SK-N-SH treated with all-trans-retinoic acid at 6 μM for 48 hours (cell line): Measurements from ENCODE around the gene PROM2.

Experiments used
- ATAC-seq: fragments of 200-7000 bp; cut with Tn5 transposase; 3 replicates; pipeline ENCODE4 v1.9.1; 2020; ENCODE audit warnings: mild to moderate bottlenecking, moderate library complexity
- BACH2 ChIP-seq: fragments of 250-450 bp; sonication (Bioruptor Pico); IDR thresholded peaks from 2 replicates; pipeline ENCODE4 v1.9.0; 2021; ENCODE audit warnings: mild to moderate bottlenecking, borderline replicate concordance
- CREB5 ChIP-seq: fragments of 250-450 bp; sonication (Bioruptor Pico); IDR thresholded peaks from 2 replicates; pipeline ENCODE4 v1.5.1; 2020; ENCODE audit warnings: low read depth, mild to moderate bottlenecking, moderate library complexity
- CSDC2 ChIP-seq: fragments of 250-450 bp; sonication (Bioruptor Pico); IDR thresholded peaks from 2 replicates; pipeline ENCODE4 v1.5.0; 2020; ENCODE audit warnings: mild to moderate bottlenecking, moderate library complexity
- ESRRG ChIP-seq: fragments of 250-450 bp; sonication (Bioruptor Pico); IDR thresholded peaks from 2 replicates; pipeline ENCODE4 v1.6.1; 2021; ENCODE audit warnings: mild to moderate bottlenecking
- GLIS3 ChIP-seq: fragments of 250-450 bp; sonication (Bioruptor Pico); IDR thresholded peaks from 2 replicates; pipeline ENCODE4 v1.5.0; 2020; ENCODE audit warnings: mild to moderate bottlenecking, moderate library complexity
- ISL1 ChIP-seq: fragments of 250-450 bp; sonication (Bioruptor Pico); IDR thresholded peaks from 2 replicates; pipeline ENCODE4 v2.1.2; 2022; ENCODE audit warnings: mild to moderate bottlenecking, moderate library complexity
- OSR1 ChIP-seq: fragments of 250-450 bp; sonication (Bioruptor Pico); IDR thresholded peaks from 2 replicates; pipeline ENCODE4 v1.8.0; 2022; ENCODE audit warnings: moderate library complexity, mild to moderate bottlenecking, inconsistent platforms
- PPARA ChIP-seq: fragments of 250-450 bp; sonication (Bioruptor Pico); IDR thresholded peaks from 2 replicates; pipeline ENCODE4 v1.5.0; 2020; ENCODE audit warnings: mild to moderate bottlenecking, borderline replicate concordance
- RARB ChIP-seq: fragments of 250-450 bp; sonication (Bioruptor Pico); IDR thresholded peaks from 2 replicates; pipeline ENCODE4 v1.8.0; 2021; ENCODE audit warnings: mild to moderate bottlenecking, moderate library complexity
- SNAI2 ChIP-seq: fragments of 250-450 bp; sonication (Bioruptor Pico); IDR thresholded peaks from 2 replicates; pipeline ENCODE4 v1.5.0; 2020; ENCODE audit warnings: mild to moderate bottlenecking, moderate library complexity
- TCF4 ChIP-seq: fragments of 250-450 bp; sonication (Bioruptor Pico); IDR thresholded peaks from 2 replicates; pipeline ENCODE4 v1.8.0; 2021; ENCODE audit warnings: mild to moderate bottlenecking, moderate library complexity, borderline replicate concordance
- TOX ChIP-seq: fragments of 250-450 bp; sonication (Bioruptor Pico); IDR thresholded peaks from 2 replicates; pipeline ENCODE4 v1.8.0; 2021; ENCODE audit warnings: mild to moderate bottlenecking, moderate library complexity, borderline replicate concordance
- ZC3H10 ChIP-seq: fragments of 250-450 bp; sonication (Bioruptor Pico); IDR thresholded peaks from 2 replicates; pipeline ENCODE4 v1.5.1; 2021; ENCODE audit warnings: mild to moderate bottlenecking, moderate library complexity
- ZFP3 ChIP-seq: fragments of 250-450 bp; sonication (Bioruptor Pico); IDR thresholded peaks from 2 replicates; pipeline ENCODE4 v1.5.0; 2020; ENCODE audit warnings: mild to moderate bottlenecking, moderate library complexity
- ZFP30 ChIP-seq: fragments of 450-650 bp; formaldehyde crosslinking; IDR thresholded peaks from 2 replicates; pipeline ENCODE4 v1.5.0; 2022; ENCODE audit warnings: mild to moderate bottlenecking, moderate library complexity
- ZNF565 ChIP-seq: fragments of 450-650 bp; formaldehyde crosslinking; conservative IDR thresholded peaks from 2 replicates; pipeline ENCODE4 v1.5.0; 2020; ENCODE audit warnings: low read depth, mild to moderate bottlenecking, moderate library complexity
- ZNF70 ChIP-seq: fragments of 450-650 bp; formaldehyde crosslinking; IDR thresholded peaks from 2 replicates; pipeline ENCODE4 v1.5.0; 2020; ENCODE audit warnings: mild to moderate bottlenecking, moderate library complexity
- ZNF8 ChIP-seq: fragments of 450-650 bp; formaldehyde crosslinking; IDR thresholded peaks from 2 replicates; pipeline ENCODE4 v1.5.0; 2020; ENCODE audit warnings: mild to moderate bottlenecking, moderate library complexity
- TF ChIP-seq, protein P1 (sequence below): fragments of 250-450 bp; sonication (Bioruptor Pico); IDR thresholded peaks from 2 replicates; pipeline ENCODE4 v1.5.0; 2020; ENCODE audit warnings: mild to moderate bottlenecking, moderate library complexity
- TF ChIP-seq, protein P2 (sequence below): fragments of 250-450 bp; sonication (Bioruptor Pico); IDR thresholded peaks from 2 replicates; pipeline ENCODE4 v1.5.1; 2021; ENCODE audit warnings: mild to moderate bottlenecking, moderate library complexity
- TF ChIP-seq, protein P3 (sequence below): fragments of 250-450 bp; sonication (Bioruptor Pico); IDR thresholded peaks from 2 replicates; pipeline ENCODE4 v1.8.0; 2020; ENCODE audit warnings: mild to moderate bottlenecking, moderate library complexity, borderline replicate concordance

PROM2 gene

DNA sequence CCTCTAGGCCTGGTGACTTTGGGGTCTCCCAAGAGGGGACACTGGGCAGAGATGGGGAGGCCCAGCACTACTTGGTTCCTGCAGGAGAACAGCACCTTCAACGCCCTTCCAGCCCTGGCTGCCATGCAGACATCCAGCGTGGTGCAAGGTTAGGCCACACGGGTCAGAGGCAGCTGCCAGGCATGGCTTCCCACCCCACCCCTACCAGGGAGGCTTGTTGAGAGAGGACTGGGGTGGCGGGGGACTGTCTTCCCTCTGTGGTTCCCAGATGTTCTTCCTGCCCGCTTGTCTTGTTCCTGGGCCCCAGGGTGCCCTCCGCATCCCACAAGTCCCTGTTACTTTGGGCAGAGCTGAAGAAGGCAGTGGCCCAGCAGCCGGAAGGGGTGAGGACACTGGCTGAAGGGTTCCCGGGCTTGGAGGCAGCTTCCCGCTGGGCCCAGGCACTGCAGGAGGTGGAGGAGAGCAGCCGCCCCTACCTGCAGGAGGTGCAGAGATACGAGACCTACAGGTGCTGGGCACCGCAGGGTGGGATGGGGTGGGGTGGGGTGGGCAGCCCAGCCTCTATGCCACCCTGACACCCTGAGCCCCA lies 4.5 kb downstream of the PROM2 start (continued):
- TF ChIP-seq, protein P1, sequence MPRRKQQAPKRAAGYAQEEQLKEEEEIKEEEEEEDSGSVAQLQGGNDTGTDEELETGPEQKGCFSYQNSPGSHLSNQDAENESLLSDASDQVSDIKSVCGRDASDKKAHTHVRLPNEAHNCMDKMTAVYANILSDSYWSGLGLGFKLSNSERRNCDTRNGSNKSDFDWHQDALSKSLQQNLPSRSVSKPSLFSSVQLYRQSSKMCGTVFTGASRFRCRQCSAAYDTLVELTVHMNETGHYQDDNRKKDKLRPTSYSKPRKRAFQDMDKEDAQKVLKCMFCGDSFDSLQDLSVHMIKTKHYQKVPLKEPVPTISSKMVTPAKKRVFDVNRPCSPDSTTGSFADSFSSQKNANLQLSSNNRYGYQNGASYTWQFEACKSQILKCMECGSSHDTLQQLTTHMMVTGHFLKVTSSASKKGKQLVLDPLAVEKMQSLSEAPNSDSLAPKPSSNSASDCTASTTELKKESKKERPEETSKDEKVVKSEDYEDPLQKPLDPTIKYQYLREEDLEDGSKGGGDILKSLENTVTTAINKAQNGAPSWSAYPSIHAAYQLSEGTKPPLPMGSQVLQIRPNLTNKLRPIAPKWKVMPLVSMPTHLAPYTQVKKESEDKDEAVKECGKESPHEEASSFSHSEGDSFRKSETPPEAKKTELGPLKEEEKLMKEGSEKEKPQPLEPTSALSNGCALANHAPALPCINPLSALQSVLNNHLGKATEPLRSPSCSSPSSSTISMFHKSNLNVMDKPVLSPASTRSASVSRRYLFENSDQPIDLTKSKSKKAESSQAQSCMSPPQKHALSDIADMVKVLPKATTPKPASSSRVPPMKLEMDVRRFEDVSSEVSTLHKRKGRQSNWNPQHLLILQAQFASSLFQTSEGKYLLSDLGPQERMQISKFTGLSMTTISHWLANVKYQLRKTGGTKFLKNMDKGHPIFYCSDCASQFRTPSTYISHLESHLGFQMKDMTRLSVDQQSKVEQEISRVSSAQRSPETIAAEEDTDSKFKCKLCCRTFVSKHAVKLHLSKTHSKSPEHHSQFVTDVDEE = no peak
- TF ChIP-seq ZFP3 (CRISPR knock-in tag) = no peak

GRCh38 chr2:95279435-95280035 lies 5.3 kb downstream of the PROM2 start:
- ATAC-seq = no peak
- TF ChIP-seq ZNF8 = no peak
- no peak for TF ChIP-seq ZFP3 (CRISPR knock-in tag)
- no peak for TF ChIP-seq TCF4 (CRISPR knock-in tag)
- no peak for TF ChIP-seq ISL1
- TF ChIP-seq ZNF70 (CRISPR knock-in tag) = no peak
- no peak for TF ChIP-seq OSR1 (CRISPR knock-in tag)
- TF ChIP-seq PPARA (CRISPR knock-in tag) = no peak
- TF ChIP-seq, protein P2, sequence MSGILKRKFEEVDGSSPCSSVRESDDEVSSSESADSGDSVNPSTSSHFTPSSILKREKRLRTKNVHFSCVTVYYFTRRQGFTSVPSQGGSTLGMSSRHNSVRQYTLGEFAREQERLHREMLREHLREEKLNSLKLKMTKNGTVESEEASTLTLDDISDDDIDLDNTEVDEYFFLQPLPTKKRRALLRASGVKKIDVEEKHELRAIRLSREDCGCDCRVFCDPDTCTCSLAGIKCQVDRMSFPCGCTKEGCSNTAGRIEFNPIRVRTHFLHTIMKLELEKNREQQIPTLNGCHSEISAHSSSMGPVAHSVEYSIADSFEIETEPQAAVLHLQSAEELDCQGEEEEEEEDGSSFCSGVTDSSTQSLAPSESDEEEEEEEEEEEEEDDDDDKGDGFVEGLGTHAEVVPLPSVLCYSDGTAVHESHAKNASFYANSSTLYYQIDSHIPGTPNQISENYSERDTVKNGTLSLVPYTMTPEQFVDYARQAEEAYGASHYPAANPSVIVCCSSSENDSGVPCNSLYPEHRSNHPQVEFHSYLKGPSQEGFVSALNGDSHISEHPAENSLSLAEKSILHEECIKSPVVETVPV (CRISPR knock-in tag) = no peak
- no peak for TF ChIP-seq ZNF565 (CRISPR knock-in tag)
- TF ChIP-seq ZC3H10 = no peak
- TF ChIP-seq TOX (CRISPR knock-in tag) = no peak
- TF ChIP-seq GLIS3 (CRISPR knock-in tag) = no peak
- TF ChIP-seq ESRRG (CRISPR knock-in tag) = no peak
- TF ChIP-seq RARB (CRISPR knock-in tag) = no peak
- TF ChIP-seq, protein P3, sequence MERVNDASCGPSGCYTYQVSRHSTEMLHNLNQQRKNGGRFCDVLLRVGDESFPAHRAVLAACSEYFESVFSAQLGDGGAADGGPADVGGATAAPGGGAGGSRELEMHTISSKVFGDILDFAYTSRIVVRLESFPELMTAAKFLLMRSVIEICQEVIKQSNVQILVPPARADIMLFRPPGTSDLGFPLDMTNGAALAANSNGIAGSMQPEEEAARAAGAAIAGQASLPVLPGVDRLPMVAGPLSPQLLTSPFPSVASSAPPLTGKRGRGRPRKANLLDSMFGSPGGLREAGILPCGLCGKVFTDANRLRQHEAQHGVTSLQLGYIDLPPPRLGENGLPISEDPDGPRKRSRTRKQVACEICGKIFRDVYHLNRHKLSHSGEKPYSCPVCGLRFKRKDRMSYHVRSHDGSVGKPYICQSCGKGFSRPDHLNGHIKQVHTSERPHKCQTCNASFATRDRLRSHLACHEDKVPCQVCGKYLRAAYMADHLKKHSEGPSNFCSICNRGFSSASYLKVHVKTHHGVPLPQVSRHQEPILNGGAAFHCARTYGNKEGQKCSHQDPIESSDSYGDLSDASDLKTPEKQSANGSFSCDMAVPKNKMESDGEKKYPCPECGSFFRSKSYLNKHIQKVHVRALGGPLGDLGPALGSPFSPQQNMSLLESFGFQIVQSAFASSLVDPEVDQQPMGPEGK (CRISPR knock-in tag) = no peak

- ATAC-seq = no peak
- TF ChIP-seq SNAI2 = no peak
- no peak for TF ChIP-seq TOX (CRISPR knock-in tag)
- TF ChIP-seq CREB5 (CRISPR knock-in tag) = no peak
- TF ChIP-seq CSDC2 (CRISPR knock-in tag) = no peak
- TF ChIP-seq ZNF70 (CRISPR knock-in tag) = no peak
- TF ChIP-seq GLIS3 (CRISPR knock-in tag) = no peak
- no peak for TF ChIP-seq ZFP30
- TF ChIP-seq, protein P2 (CRISPR knock-in tag) = no peak
- no peak for TF ChIP-seq ZNF8
- no peak for TF ChIP-seq PPARA (CRISPR knock-in tag)
- no peak for TF ChIP-seq ZNF565 (CRISPR knock-in tag)
- TF ChIP-seq ZC3H10 = no peak
- TF ChIP-seq ESRRG (CRISPR knock-in tag) = no peak
- no peak for TF ChIP-seq OSR1 (CRISPR knock-in tag)
- TF ChIP-seq, protein P1 = no peak
- TF ChIP-seq BACH2 (CRISPR knock-in tag) = no peak
- TF ChIP-seq, protein P3 (CRISPR knock-in tag) = no peak
- TF ChIP-seq ISL1 = no peak
Observed at GRCh38 chr2:95281071-95281470, 6.8 kb downstream of the PROM2 start.
